SJCRH30 (cell line): ENCODE data around the gene INPP5K. TPM values are rescaled to one million over a fixed set of nuclear protein-coding genes. Genes with fewer than 3 reads are reported as not detected.

Experiments
- DNase-seq, 2 experiments: peaks; one replicate each; pipeline ENCODE4 v3.0.0-alpha.2; 2015 to 2020
- H3K27ac ChIP-seq: fragments of 250-450 bp; sonication (Bioruptor Pico); 2 replicates; pipeline ENCODE4 v1.5.1; 2020; ENCODE audit warnings: mild to moderate bottlenecking, moderate library complexity
- H3K27me3 ChIP-seq: fragments of 250-450 bp; sonication (Bioruptor Pico); 2 replicates; pipeline ENCODE4 v1.5.1; 2020; ENCODE audit warnings: mild to moderate bottlenecking, moderate library complexity
- H3K36me3 ChIP-seq: fragments of 250-450 bp; sonication (Bioruptor Pico); 2 replicates; pipeline ENCODE4 v1.5.1; 2020; ENCODE audit warnings: mild to moderate bottlenecking, moderate library complexity
- H3K4me1 ChIP-seq: fragments of 250-450 bp; sonication (Bioruptor Pico); 2 replicates; pipeline ENCODE4 v1.5.1; 2020; ENCODE audit warnings: mild to moderate bottlenecking, moderate library complexity
- H3K4me3 ChIP-seq: fragments of 250-450 bp; sonication (Bioruptor Pico); 2 replicates; pipeline ENCODE4 v1.5.1; 2020; ENCODE audit warnings: mild to moderate bottlenecking, moderate library complexity
- H3K9me3 ChIP-seq: fragments of 250-450 bp; sonication (Bioruptor Pico); replicated peaks from 2 replicates; pipeline ENCODE4 v1.5.1; 2020; ENCODE audit warnings: mild to moderate bottlenecking, moderate library complexity
- total RNA-seq: library from RNA; depleted of rRNA; stranded (reverse); fragments of >200 nt; shearing (Covaris generic); gene quantifications from 2 replicates; pipeline ENCODE4 v1.2.3, GENCODE V29; 2014

The INPP5K gene
- total RNA-seq, 1 experiment from 2014 or later, result 9.7 TPM

DNA sequence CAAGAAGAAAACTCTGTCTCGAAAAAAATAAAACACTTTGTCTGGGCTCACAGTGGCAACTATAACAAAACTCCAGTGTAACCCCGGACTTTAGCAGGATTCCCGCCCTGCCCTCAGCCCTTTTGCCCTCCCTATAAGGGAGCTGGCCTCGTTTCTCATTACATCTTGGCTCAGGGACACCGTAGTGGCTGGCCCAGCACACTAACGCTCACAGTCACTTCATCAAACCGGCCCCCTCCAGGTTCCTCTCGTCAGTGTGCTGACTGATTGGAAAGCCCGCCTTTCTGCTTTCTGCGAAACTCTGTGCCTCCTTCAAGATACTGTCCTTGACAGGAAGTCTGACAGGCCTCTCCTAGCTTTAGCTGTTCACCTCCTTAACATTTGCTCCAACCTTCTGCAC, 12.7 kb downstream of the INPP5K start:
- H3K4me1 ChIP-seq, result no peaks in the 10 kb centered on the region; the same call in 1 of the 2 replicates
- H3K27ac ChIP-seq, result no peak overlapping the region
- H3K36me3 ChIP-seq, result no peaks in the 10 kb centered on the region
- H3K4me3 ChIP-seq, result no peak overlapping the region
- H3K27me3 ChIP-seq, result no peaks in the 10 kb centered on the region
- no peaks in the 10 kb centered on the region for H3K9me3 ChIP-seq
- DNase-seq, result no peak

DNA sequence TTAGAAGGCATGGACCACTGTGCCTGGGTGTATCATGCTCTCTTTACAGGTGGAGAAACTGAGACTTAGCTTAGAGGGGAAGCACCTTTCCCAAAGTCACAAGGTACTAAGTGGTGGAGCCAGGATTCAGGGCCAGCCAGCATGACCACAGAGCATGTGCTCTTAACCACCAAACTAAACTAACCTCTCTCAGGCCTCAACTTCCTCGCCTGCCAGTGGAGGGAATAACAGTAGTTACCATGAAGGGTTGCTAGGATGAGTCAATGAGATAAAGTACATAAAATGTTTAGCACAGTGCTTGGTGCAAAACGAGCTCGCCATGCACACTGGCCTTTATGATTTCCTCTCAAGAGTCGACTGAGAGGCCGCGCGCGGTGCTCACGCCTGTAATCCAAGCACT, 17.5 kb downstream of the INPP5K start:
- H3K9me3 ChIP-seq, result no peaks in the 10 kb centered on the region
- no peaks in the 10 kb centered on the region; the same call in 1 of the 2 replicates for H3K4me1 ChIP-seq
- H3K27me3 ChIP-seq, result no peaks in the 10 kb centered on the region
- no peak overlapping the region for H3K27ac ChIP-seq
- DNase-seq, result no peak
- H3K36me3 ChIP-seq, result no peaks in the 10 kb centered on the region
- no peak overlapping the region for H3K4me3 ChIP-seq

DNA sequence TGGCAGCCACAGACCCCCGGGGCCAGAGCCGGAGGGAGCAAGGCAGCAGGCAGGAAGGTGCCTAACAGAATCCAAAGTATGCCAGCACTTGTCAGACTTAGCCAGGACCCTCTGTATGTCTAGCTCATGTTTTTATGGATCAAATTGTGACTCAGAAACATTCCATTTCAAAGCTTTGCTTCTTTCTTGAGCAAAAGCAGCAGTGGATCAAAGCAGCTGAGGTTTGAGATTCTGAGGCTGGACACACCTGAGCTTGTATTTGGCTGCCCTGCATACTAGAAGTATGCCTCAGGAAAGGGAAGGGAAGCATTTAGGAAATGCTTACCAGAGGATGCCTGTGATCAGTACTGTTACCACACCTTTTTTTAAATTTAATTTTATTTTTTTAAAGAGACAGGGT, 18.2 kb downstream of the INPP5K start:
- no peaks in the 10 kb centered on the region for H3K9me3 ChIP-seq
- no peaks in the 10 kb centered on the region; the same call in 1 of the 2 replicates for H3K4me1 ChIP-seq
- no peak overlapping the region for H3K27ac ChIP-seq
- DNase-seq, result no peak
- no peak overlapping the region for H3K4me3 ChIP-seq
- H3K36me3 ChIP-seq, result no peaks in the 10 kb centered on the region
- no peaks in the 10 kb centered on the region for H3K27me3 ChIP-seq

DNA sequence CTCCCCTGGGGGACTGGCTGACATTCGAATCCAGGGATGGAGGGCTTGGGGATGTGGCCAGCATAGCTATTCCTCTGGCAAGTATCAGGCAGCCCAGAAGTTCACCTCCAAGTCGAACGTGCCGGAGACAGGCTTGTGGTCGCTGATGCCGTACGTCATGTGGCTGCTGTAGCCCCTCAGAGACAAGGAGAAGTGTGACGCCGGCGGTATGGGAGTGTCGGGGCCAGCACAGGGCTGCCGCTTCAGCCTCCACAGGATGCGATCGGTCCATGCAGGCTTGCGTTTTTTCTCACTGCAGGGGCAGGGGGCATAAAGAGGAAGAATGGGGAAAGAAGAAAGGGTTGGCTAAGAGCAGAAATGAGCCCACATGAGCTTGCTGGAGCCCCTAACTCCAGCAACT, 18.6 kb downstream of the INPP5K start:
- Histone ChIP-seq H3K4me3 (no peak overlapping the region), H3K27ac (no peak overlapping the region), H3K36me3 (no peaks in the 10 kb centered on the region), H3K27me3 (no peaks in the 10 kb centered on the region), H3K9me3 (no peaks in the 10 kb centered on the region), H3K4me1 (no peaks in the 10 kb centered on the region; the same call in 1 of the 2 replicates)
- DNase-seq, result no peak

DNA sequence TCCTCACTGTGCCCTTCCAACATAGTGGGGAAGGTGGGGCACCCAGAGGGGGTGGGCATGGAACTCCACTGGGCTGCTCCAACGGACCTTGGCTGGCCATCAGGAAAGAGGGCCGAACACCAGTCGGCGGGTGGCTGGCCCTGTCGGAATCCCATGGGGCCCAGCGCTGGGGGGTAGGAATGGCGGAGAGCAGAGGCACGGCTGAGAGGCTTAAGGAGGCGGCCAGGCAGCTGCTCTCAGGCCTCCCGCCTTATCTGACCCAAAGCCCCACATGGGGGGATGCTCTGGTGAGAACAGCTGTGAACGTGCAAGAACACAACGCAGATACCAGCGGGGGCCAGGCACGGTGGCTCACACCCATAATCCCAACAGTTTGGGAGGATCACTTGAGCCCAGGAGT, 19.5 kb downstream of the INPP5K start:
- DNase-seq, result peak; percentile 60 to 63
- Histone ChIP-seq H3K9me3 (no peaks in the 10 kb centered on the region), H3K27me3 (no peaks in the 10 kb centered on the region), H3K4me1 (no peaks in the 10 kb centered on the region; the same call in 1 of the 2 replicates), H3K27ac (no peak overlapping the region), H3K4me3 (no peak overlapping the region), H3K36me3 (no peaks in the 10 kb centered on the region)

DNA sequence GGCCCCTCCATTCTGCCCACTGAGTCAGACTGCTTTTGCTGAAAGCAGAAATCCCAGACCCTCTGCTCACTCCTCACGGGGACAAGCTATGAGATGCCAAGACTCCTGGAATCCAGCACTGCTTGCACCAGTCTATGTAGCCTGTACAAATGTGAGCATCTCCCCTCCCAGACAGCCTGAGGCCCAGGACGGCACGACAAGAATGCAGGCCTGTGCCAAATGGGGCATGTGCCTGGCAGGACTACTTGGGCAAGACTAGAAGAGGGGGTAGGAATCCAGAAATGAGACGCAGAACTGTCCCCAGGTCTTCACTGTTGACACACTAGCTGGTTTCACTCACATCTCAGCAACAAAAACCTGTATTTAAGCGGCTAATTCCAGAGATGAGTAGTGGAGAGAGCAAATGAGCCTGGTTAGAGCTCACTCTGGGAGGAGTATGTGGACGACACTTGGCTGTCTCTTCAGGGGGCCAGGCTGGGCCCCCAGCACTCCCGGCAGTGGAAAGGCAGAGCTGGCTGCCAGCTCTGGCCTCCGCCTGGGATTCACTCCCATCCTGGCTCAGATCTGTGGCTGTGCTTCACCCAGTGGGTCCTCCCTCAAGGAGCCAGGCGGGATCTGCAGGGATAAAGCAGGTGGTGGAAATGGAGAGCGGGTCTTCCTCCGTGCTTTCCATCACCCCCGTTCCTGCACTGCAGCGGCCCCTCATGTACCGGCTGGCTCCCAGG, 21.0 kb downstream of the INPP5K start:
- no peak for DNase-seq
- Histone ChIP-seq H3K4me1 (no peaks in the 10 kb centered on the region; the same call in 1 of the 2 replicates), H3K27ac (no peak overlapping the region), H3K4me3 (no peak overlapping the region), H3K27me3 (no peaks in the 10 kb centered on the region), H3K36me3 (no peaks in the 10 kb centered on the region), H3K9me3 (no peaks in the 10 kb centered on the region)

DNA sequence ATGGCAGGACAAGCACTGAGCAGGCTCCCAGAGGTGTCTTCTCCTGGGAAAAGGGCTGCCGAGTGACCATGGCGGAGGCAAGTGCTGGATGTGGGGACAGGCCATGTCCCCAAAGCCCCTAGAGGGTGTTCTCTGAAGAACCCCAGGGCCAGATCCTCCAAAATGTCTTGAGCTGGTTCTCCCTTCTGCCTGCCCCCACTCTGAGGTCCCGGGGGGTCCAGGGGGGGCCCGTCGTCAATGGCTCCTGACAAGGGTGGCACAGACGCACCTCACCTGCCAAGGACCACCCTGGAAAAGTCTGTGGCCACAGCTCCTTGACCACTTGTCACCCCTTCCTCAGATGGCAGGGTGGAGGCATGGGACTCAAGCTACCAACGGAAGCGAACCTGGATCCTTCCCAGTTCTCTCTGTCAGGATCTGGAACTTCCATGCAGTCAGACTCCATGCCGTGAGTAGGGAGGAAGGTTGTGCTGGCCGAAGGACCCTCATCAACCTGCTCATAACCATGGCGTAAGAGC, 21.6 kb downstream of the INPP5K start:
- H3K36me3 ChIP-seq, result no peaks in the 10 kb centered on the region
- no peak for DNase-seq
- no peak overlapping the region for H3K4me3 ChIP-seq
- no peaks in the 10 kb centered on the region for H3K27me3 ChIP-seq
- H3K9me3 ChIP-seq, result no peaks in the 10 kb centered on the region
- no peak overlapping the region for H3K27ac ChIP-seq
- no peaks in the 10 kb centered on the region; the same call in 1 of the 2 replicates for H3K4me1 ChIP-seq

DNA sequence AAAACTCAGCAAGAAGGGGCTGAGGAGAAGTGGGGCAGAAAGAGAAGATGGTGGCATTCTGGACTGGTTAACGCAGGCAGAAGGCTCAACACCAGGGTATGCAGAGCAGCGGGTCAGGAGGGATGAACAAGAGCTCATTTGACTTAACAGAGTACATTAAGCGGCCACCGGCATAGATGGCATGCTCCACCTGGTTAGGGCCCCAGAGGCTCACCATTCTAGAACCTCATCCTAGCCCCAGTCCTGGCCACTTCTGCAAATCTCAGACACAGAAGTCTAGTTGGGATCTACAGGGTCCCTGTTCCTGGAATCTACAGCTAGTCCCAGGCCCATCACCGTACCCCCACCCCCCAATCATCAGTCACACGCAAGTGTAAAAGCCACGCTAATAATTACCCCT, 22.2 kb downstream of the INPP5K start:
- no peak for DNase-seq
- Histone ChIP-seq H3K4me3 (no peak overlapping the region), H3K27ac (no peak overlapping the region), H3K36me3 (no peaks in the 10 kb centered on the region), H3K9me3 (no peaks in the 10 kb centered on the region), H3K27me3 (no peaks in the 10 kb centered on the region), H3K4me1 (no peaks in the 10 kb centered on the region; the same call in 1 of the 2 replicates)

DNA sequence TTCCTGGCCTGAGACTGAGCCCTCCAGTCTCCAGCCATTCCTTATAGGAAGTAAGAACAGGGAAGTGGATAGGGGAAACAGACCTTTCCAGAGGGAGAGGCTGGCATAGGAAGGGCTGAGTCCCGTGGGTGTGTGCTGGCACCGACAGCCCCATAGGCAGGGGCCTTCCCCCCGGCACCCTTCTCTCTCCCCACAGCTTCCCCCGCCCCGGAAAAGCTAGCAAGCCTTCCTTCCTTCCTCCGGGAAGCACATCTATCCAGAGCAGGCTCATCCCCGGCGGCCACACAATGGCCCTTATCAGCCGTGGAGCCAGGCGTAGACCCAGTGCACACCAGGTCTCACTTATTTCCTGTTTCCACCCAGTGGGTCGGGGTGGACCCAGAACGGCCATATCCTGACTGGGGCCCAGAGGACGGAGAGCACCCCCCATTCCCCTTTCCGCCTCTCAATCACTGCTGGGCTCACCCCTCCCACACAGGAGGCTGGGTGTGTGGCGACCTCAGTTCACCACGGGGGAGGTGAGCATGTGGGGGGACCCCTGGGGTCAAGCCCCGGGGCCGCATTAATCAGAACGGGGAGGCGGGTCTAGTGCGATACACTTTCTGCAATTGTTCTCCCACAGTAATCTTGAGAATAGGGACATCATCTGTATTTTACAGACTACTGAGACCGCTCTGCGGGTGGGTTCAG, 23.0 kb downstream of the INPP5K start:
- H3K27me3 ChIP-seq, result no peaks in the 10 kb centered on the region
- no peak overlapping the region for H3K4me3 ChIP-seq
- no peak overlapping the region for H3K27ac ChIP-seq
- no peak for DNase-seq
- H3K9me3 ChIP-seq, result no peaks in the 10 kb centered on the region
- no peaks in the 10 kb centered on the region for H3K36me3 ChIP-seq
- H3K4me1 ChIP-seq, result no peaks in the 10 kb centered on the region; the same call in 1 of the 2 replicates

DNA sequence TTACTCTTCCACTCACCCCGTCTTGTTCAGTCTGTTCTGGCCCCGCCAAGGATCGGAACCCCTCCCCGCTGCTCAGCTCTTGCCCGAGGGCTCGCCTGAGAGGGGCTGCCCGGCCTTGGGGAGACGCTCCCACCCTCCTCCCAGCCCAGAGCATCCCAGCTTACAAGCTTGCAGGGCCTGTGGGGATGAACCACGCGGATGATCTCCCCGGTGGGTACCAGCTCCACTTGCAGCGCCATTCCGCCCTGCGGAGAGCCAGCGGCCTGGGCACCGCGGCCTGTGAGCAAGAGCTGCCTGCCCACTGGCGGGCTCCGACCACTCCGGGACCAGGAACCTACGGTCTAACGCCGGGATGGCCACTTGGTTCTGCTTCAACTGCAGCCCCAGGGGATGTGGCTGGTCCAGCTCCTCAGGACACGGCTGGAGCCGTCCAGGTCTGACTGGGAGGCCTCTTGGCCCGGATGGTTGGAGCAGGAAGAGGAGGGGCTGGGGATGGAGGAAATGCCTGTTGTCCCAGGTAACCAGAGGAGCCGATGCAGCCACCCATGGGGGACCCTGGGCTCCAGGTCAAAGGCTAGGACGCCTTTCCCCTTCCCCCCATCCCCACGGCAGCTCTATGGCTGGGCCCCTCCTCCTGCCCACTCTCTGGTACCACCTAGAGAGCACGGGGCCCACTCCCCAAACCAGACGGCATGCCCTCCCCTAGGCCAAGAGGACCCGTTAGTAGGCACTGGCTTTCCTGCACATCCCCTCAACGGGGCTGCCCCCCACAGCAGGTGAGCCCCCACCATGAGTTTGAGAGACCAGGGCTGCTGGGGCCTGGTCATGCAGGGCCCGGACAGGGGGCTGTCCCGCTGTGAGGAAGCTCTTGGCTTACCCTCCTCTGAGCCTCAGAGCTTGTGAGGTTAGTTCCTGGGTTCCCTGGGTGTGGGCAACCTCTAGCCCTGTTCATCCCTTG, 23.9 kb downstream of the INPP5K start, which contains the start of gene MYO1C:
Gene MYO1C (minus strand): TSS at position 438 of the 958 bp plus-strand sequence. CDS start 199 bp downstream, at position 239.
- Histone ChIP-seq H3K36me3 (no peaks in the 10 kb centered on the region), H3K4me1 (no peaks in the 10 kb centered on the region; the same call in 1 of the 2 replicates), H3K27ac (no peak within 1 kb of the TSS), H3K4me3 (peak within 1 kb of the TSS; percentile 76), H3K27me3 (no peaks in the 10 kb centered on the region), H3K9me3 (no peaks in the 10 kb centered on the region)
- no peak for DNase-seq

DNA sequence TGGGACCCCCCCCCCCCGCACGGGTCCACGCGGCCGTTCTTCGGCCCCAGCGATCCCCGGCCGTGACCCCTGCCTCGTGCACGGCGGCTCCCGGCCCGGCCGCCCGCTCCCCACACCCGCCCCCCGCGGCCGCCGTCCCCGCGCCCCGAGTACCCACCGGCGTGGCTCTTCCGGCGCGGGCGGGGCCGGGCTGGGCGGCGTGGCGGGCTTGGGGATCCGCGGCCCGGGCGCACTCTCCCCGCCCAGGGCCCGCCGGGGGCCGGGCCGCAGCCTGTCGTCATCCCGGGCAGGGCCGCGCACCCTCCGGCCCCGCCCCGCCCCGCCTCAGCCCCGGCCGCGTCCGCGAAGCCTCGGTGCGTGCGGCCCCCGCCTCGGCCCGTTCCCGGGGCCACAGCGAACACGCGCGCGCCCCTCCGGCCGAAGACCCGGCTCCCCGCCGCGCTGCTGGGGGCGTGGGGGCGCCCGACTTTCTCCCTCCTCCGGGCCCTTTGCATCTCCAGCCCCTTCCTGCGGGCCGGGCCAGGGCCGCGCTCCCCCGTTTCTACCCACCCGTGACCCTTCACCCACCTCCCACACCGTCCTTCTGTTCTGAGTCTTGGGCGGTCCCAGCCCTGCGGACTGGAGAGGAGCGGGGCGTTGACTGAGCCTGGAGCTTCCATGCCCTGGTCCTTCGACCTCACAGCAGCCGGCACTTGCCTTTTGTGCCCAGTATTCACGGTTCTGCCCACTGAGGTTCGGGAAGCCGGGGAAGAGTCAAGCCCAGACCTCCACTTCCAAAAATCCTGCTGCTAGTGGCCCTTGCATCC, 24.8 kb downstream of the INPP5K start:
- Histone ChIP-seq H3K27ac (peak overlapping the region; percentile 10; the same call in 1 of the 2 replicates), H3K36me3 (no peaks in the 10 kb centered on the region), H3K9me3 (no peaks in the 10 kb centered on the region), H3K4me1 (no peaks in the 10 kb centered on the region; the same call in 1 of the 2 replicates), H3K4me3 (peak overlapping the region; percentile 76), H3K27me3 (no peaks in the 10 kb centered on the region)
- DNase-seq, result peak in 1 of 2 experiments; percentile 33

DNA sequence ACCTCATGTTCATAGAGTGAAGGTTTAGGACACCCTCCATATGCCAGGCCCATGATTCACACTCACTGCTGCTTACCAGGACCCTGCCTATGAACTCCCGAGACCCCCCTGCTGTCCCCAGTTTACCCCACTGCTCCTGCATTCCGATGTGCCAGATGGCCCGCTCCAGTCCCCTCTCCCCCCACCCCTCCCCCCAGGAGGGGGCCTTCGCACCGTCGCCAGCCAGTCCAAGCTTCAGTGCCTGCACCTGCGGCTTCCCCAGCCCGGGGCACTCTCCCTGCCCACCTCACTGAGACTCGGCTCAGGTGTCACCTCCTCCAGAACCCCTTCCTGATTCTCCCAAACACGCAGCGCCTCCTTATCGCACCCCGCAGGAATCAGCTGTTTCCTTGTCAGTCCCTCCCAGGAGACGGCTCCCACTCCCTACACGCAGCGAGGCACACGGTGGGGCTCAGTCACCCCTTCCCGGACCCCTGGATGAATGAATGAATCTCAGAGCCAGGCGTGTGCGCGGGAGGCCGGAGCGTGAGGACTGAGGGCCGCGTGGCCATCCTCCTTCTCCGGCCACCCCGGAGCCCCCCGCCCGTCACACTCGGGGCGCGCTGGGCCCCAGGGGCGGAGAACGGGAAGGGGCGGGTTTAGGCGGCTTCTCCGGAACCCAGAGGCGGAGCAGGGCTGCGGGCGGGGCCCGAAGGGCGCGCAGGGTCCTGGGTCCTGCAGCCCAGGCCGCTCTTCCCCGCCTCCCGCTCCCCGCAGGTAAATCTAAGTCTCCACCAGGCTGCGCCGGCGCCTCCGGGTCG, 25.6 kb downstream of the INPP5K start:
- Histone ChIP-seq H3K4me1 (no peaks in the 10 kb centered on the region), H3K27me3 (no peaks in the 10 kb centered on the region), H3K9me3 (no peaks in the 10 kb centered on the region), H3K36me3 (no peaks in the 10 kb centered on the region), H3K4me3 (peak overlapping the region; percentile 76), H3K27ac (peak overlapping the region; percentile 10; the same call in 1 of the 2 replicates)
- peak; percentile 45 to 50 for DNase-seq

DNA sequence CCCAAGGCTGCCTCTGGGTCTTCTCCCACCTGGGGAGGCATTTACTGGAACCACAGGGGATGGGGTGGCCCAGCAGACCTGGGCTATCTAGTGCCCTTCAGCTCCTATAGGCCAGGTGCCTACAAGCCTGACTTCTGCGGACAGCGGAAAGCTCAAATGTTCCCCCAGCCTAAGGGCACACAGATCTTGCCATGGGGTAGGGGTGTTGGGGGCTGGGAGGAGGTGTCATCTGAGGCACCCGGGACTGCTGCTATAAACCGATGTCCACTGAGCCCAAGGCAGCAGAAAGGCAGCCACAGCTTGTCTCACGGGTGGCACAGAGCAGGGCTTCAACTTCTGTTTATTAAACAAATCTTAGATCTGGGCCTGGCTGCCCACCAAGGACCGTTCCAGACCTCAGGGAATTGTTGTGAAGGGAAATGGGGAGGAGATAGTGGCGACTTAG, 27.6 kb downstream of the INPP5K start:
- Histone ChIP-seq H3K36me3 (no peaks in the 10 kb centered on the region), H3K9me3 (no peaks in the 10 kb centered on the region), H3K4me3 (peak overlapping the region; percentile 59), H3K27ac (no peak overlapping the region; the same call in 1 of the 2 replicates), H3K4me1 (no peaks in the 10 kb centered on the region; the same call in 1 of the 2 replicates), H3K27me3 (no peaks in the 10 kb centered on the region)
- DNase-seq, result no peak
